Endothelial cell of umbilical vein (primary cell): ENCODE measurements around the gene WDR47. TPM values are rescaled to one million over a fixed set of nuclear protein-coding genes. Genes with fewer than 3 reads are reported as not detected.

Source experiments
- BruUV-seq: library from RNA; stranded (reverse); fragments of 400-500 nt; replicated peaks from 2 replicates; lab custom pipeline; 2021; lab: Mats Ljungman, UMichigan
- CTCF ChIA-PET: fragments of 300-600, 350-600 bp; sonication (Branson Sonifier 250); formaldehyde crosslinking; loops from one replicate; lab custom pipeline; 2021; ENCODE audit warnings: antibody characterized with exemption, inconsistent platforms; lab: Charles Lee
- POLR2A ChIA-PET: fragments of 300-600, 350-600 bp; sonication (Branson Sonifier 250); formaldehyde crosslinking; loops from one replicate; lab custom pipeline; 2021; ENCODE audit warnings: antibody characterized with exemption, inconsistent platforms; lab: Charles Lee
- DNase-seq: peaks from one replicate; pipeline ENCODE4 v3.0.0-alpha.2; 2011; ENCODE audit warnings: low read depth, low spot score
- FAIRE-seq: peaks from 2 replicates; lab custom pipeline; 2011; peaks lifted over from hg19 to GRCh38; lab: Jason Lieb, UNC
- H2AFZ ChIP-seq: 2 replicates; pipeline ENCODE4 v1.6.0; 2012; ENCODE audit warnings: low read depth, low read length, control low read depth, inconsistent platforms
- H3K27ac ChIP-seq: 2 replicates; pipeline ENCODE4 v1.5.1; 2011; ENCODE audit warnings: low read depth, mild to moderate bottlenecking, control low read depth, low read length, moderate library complexity; ENCODE audit not compliant: insufficient read depth
- H3K27me3 ChIP-seq, 2 experiments: 2 replicates each; pipeline versions ENCODE4 v1.6.0 to v1.6.1; 2011; ENCODE audit warnings: low read length in 2 of 2, mixed read lengths in 1 of 2; ENCODE audit not compliant: control insufficient read depth in 2 of 2, insufficient read depth in 2 of 2
- H3K36me3 ChIP-seq, 2 experiments: 2 replicates in 1 of 2; 3 replicates in 1 of 2; pipeline ENCODE4 v1.5.1; 2011; ENCODE audit warnings: low read length in 2 of 2, mild to moderate bottlenecking in 1 of 2, moderate library complexity in 1 of 2; ENCODE audit not compliant: control insufficient read depth in 2 of 2, insufficient read depth in 2 of 2; ENCODE audit errors: extremely low read depth in 1 of 2
- H3K4me1 ChIP-seq: 3 replicates; pipeline ENCODE4 v1.5.1; 2011; ENCODE audit warnings: mild to moderate bottlenecking, low read length; ENCODE audit not compliant: control insufficient read depth, insufficient read depth; ENCODE audit errors: extremely low read depth
- H3K4me2 ChIP-seq: 2 replicates; pipeline ENCODE4 v1.6.1; 2011; ENCODE audit warnings: low read length, control low read depth, mixed read lengths; ENCODE audit not compliant: insufficient read depth
- H3K4me3 ChIP-seq, 3 experiments: fragments of 200-600 bp in 1 of 3; sonication (generic), shearing (Covaris generic) in 1 of 3; replicated peaks in 1 of 3; 2 replicates each; pipeline ENCODE4 v1.5.1; 2011 to 2016; ENCODE audit warnings: control low read depth in 3 of 3, low read length in 3 of 3, mild to moderate bottlenecking in 2 of 3, inconsistent platforms in 1 of 3, low read depth in 1 of 3, moderate library complexity in 1 of 3; ENCODE audit not compliant: insufficient read depth in 1 of 3
- H3K79me2 ChIP-seq: 2 replicates; pipeline ENCODE4 v1.6.0; 2012; ENCODE audit warnings: low read length, inconsistent platforms; ENCODE audit not compliant: control insufficient read depth, insufficient read depth
- H3K9ac ChIP-seq: replicated peaks from 2 replicates; pipeline ENCODE3; 2011; ENCODE audit warnings: low read length, control low read depth; ENCODE audit not compliant: insufficient read depth; ENCODE audit errors: extremely low read depth
- H3K9me1 ChIP-seq: replicated peaks from 3 replicates; pipeline ENCODE4 v1.6.0; 2011; ENCODE audit warnings: mild to moderate bottlenecking, low read length; ENCODE audit not compliant: control insufficient read depth, insufficient read depth; ENCODE audit errors: extremely low read depth
- H3K9me3 ChIP-seq: replicated peaks from 2 replicates; pipeline ENCODE4 v1.5.1; 2012; ENCODE audit warnings: low read length, inconsistent platforms; ENCODE audit not compliant: control insufficient read depth, insufficient read depth
- H4K20me1 ChIP-seq: replicated peaks from 2 replicates; pipeline ENCODE3; 2011; ENCODE audit warnings: mild to moderate bottlenecking, low read length; ENCODE audit not compliant: control insufficient read depth, insufficient read depth; ENCODE audit errors: extremely low read depth
- EZH2 ChIP-seq: IDR thresholded peaks from 2 replicates; pipeline ENCODE4 v1.6.1; 2012; ENCODE audit warnings: borderline replicate concordance, low read depth, mild to moderate bottlenecking, moderate library complexity, low read length, inconsistent platforms; ENCODE audit not compliant: severe bottlenecking
- FOS ChIP-seq: IDR thresholded peaks from 2 replicates; pipeline ENCODE4 v1.6.1; 2011; ENCODE audit warnings: mild to moderate bottlenecking, low read length, moderate library complexity, borderline replicate concordance; ENCODE audit not compliant: insufficient read depth
- GATA2 ChIP-seq: IDR thresholded peaks from 2 replicates; pipeline ENCODE4 v1.7.0; 2011; ENCODE audit warnings: low read depth, mild to moderate bottlenecking, moderate library complexity, mixed read lengths, low read length; ENCODE audit not compliant: insufficient read length, insufficient read depth
- JUN ChIP-seq: IDR thresholded peaks from 2 replicates; pipeline ENCODE4 v1.6.1; 2011; ENCODE audit warnings: borderline replicate concordance, low read depth; ENCODE audit not compliant: insufficient read length, insufficient read depth
- MYC ChIP-seq: IDR thresholded peaks from one replicate; pipeline ENCODE4 v1.6.1; 2011; ENCODE audit warnings: mild to moderate bottlenecking, low read depth, low read length
- POLR2A ChIP-seq: IDR thresholded peaks from 2 replicates; pipeline ENCODE4 v1.6.1; 2012; ENCODE audit warnings: low read depth, mild to moderate bottlenecking, control low read depth, low read length
- POLR2AphosphoS5 ChIP-seq: IDR thresholded peaks from 2 replicates; pipeline ENCODE4 v1.6.1; 2012; ENCODE audit warnings: low read depth, mild to moderate bottlenecking, control low read depth, low read length, moderate library complexity; ENCODE audit not compliant: insufficient read depth
- dilution Hi-C: fragments of 300-500 bp; cut with MboI; formaldehyde crosslinking; loops from one replicate; pipeline ENCODE4 v1.15.0; 2019; ENCODE audit warnings: low sequenced_read_pairs; ENCODE audit not compliant: extremely low pct_ligation_motif_present
- intact Hi-C: fragments of 100-400 bp; cut with micrococcal nuclease; formaldehyde crosslinking; loops from one replicate; pipeline ENCODE4 v1.10.0; 2022
- polyA plus RNA-seq, 4 experiments: library from polyadenylated mRNA; depleted of rRNA in 3 of 4; stranded (reverse) in 3 of 4; unstranded in 1 of 4; fragments of >200 nt; gene quantifications; 2 replicates each; pipeline versions ENCODE4 v1.2.1 to v1.2.3, GENCODE V29; 2011 to 2012; ENCODE audit warnings: missing spikeins in 1 of 4
- total RNA-seq: library from RNA; stranded (reverse); gene quantifications from 2 replicates; pipeline ENCODE4 v1.2.3, GENCODE V29; 2021
- TF ChIP-seq, protein P1 (sequence below), 2 donors: IDR thresholded peaks; 1 replicate in 1 of 2; 2 replicates in 1 of 2; pipeline ENCODE4 v1.5.1; 2011; ENCODE audit warnings: low read length in 2 of 2, mild to moderate bottlenecking in 2 of 2, moderate library complexity in 2 of 2, control low read depth in 1 of 2, inconsistent platforms in 1 of 2, low read depth in 1 of 2; ENCODE audit not compliant: insufficient read depth in 1 of 2; ENCODE audit errors: extremely low read depth in 1 of 2
- TF ChIP-seq, protein P2 (sequence below): IDR thresholded peaks from 2 replicates; pipeline ENCODE4 v1.6.1; 2011; ENCODE audit not compliant: insufficient read depth, insufficient read length

WDR47 gene
- total and polyA plus RNA-seq, 2 donors (not counting 3 experiments of a cell fraction or from before 2014, with no cell fraction given): 9.1 to 19.0 TPM

DNA sequence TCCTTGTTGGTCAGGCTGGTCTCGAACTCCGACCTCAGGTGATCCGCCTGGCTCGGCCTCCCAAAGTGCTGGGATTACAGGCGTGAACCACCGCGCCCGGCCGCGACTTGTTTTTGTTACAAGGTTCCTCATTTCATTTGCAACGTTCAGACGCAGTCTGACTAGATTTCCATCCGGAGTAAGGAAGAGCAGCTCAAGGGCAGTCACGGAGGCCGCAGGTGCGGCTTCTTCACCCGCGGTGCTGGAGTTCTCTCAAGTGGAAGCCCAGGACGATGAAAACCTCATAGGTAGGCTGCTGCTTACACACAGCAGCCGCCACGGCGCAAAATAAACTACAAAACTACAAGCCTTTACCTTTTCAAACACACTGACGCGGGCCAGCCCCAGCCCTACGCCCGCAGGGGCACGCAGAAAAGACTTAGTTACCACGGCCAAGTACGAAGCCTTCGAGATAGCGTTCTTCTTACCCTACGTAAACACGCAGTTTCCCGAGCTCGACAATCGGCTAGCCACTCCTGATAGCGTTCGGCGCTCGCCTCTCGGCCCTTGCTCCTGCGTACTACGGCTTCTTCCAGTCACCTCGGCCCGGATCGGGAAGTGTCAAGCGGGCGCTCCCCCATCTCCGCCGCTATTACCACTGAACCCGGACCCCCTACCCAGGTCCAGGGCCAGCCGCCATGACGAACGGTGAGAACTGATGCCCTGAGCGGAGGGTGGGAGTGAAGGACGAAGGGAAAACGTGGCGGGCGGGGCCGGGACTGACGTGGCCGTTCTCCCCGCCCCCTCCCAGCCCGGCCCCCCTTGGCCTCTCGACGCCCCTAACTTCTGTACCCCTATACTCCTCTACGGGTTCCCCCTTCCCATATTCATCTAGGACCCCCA lies 48.5 kb upstream of the WDR47 start, which contains the start of gene TMEM167B:
Gene TMEM167B (plus strand): TSS at position 569 of the 882 bp plus-strand sequence. CDS start 109 bp downstream, at position 678.
- peak within 1 kb of the TSS; percentile 97 to 99 (median 97) for H3K4me3 ChIP-seq
- intact Hi-C loops (loop anchor here (1.0 to 10.0 kb wide), 4 partner anchors 14 to 944 kb away; partner anchors contain the start of genes STRIP1, TAF13 and WDR47), dilution Hi-C loops (no loop called here)
- DNase-seq (peak; percentile 99), FAIRE-seq (peak; percentile 55)
- peak within 1 kb of the TSS; percentile 81 for H3K4me2 ChIP-seq
- H3K4me1 ChIP-seq: peaks cover 13% of the 10 kb centered on the region
- ChIA-PET CTCF (interaction anchor here (0.9 to 3.0 kb wide), 6 partner anchors 10 to 74 kb away, joined by 3 to 35 read pairs (median 4); partner anchors contain the start of genes ELAPOR1, TAF13 and WDR47), POLR2A (interaction anchor here (0.6 to 2.6 kb wide), 6 partner anchors 10 to 105 kb away, joined by 3 to 8 read pairs (median 4); partner anchors contain the start of gene TAF13)
- TF ChIP-seq EZH2: no peak
- TF ChIP-seq, protein P1, sequence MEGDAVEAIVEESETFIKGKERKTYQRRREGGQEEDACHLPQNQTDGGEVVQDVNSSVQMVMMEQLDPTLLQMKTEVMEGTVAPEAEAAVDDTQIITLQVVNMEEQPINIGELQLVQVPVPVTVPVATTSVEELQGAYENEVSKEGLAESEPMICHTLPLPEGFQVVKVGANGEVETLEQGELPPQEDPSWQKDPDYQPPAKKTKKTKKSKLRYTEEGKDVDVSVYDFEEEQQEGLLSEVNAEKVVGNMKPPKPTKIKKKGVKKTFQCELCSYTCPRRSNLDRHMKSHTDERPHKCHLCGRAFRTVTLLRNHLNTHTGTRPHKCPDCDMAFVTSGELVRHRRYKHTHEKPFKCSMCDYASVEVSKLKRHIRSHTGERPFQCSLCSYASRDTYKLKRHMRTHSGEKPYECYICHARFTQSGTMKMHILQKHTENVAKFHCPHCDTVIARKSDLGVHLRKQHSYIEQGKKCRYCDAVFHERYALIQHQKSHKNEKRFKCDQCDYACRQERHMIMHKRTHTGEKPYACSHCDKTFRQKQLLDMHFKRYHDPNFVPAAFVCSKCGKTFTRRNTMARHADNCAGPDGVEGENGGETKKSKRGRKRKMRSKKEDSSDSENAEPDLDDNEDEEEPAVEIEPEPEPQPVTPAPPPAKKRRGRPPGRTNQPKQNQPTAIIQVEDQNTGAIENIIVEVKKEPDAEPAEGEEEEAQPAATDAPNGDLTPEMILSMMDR (IDR thresholded peaks at IDR 0.05; ENCODE audit: extremely low read depth in 1 of 2, insufficient read depth in 1 of 2, low read depth in 1 of 2, low read length in 2 of 2): no peak
- TF ChIP-seq GATA2: no peak
- TF ChIP-seq MYC: peak; percentile 55
- TF ChIP-seq, protein P2, sequence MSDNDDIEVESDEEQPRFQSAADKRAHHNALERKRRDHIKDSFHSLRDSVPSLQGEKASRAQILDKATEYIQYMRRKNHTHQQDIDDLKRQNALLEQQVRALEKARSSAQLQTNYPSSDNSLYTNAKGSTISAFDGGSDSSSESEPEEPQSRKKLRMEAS: peak; percentile 72
- no peak for TF ChIP-seq FOS
- TF ChIP-seq POLR2AphosphoS5: peak; percentile 88
- TF ChIP-seq POLR2A: peak; percentile 74
- TF ChIP-seq JUN: no peak
- H3K9ac ChIP-seq: peak within 1 kb of the TSS; percentile 91
- H3K27me3 ChIP-seq: no peaks in the 10 kb centered on the region
- H3K27ac ChIP-seq: peak within 1 kb of the TSS; percentile 63
- peak within 1 kb of the TSS; percentile 83 for H2AFZ ChIP-seq
- TSS peak; percentile 67 for BruUV-seq
- no peaks in the 10 kb centered on the region for H3K9me1 ChIP-seq
- no peaks in the 10 kb centered on the region for H4K20me1 ChIP-seq
- no peaks in the 10 kb centered on the region for H3K9me3 ChIP-seq
- peaks cover under 1 to 6% of the 10 kb centered on the region in 2 experiments for H3K36me3 ChIP-seq
- H3K79me2 ChIP-seq: peaks cover 22% of the 10 kb centered on the region
